Measurements from ENCODE around the gene LDHD. TPM values are rescaled to one million over a fixed set of nuclear protein-coding genes. Genes with fewer than 3 reads are reported as not detected.
A peak's percentile ranks its signal among the peaks of the same experiment; 100 is the strongest.

Gene LDHD
- total RNA-seq, 6 donors from 2014 or later, result 7.8 to 35.6 (median 16.8) TPM

DNA sequence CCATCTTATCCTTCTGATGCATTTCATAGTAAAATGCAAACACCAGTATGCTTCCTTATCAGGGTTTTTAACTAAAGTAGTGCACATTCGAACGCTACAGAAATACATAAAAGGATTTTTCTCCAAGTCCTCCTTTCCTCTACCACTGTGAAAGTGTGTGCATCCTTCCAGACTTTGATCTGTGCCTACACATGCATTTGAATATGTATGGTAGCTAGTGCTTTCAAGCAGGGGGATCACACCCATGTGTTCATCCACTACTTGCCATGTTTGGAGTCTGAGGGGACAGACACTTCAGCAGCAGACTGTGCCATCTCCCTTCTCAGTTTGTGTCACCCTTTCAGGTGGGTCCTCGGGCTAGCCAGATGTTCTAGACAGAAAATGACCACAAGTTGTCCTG, 14.9 kb downstream of the LDHD start:
- H3K4me1 ChIP-seq, result peaks cover 54 to 64% (median 61%) of the 10 kb centered on the region in 4 donors
- H3K27ac ChIP-seq, result no peak overlapping the region
- DNase-seq, result no peak
- no peaks in the 10 kb centered on the region for H3K9me3 ChIP-seq
- no peaks in the 10 kb centered on the region for H3K27me3 ChIP-seq
- TF ChIP-seq, protein P1, sequence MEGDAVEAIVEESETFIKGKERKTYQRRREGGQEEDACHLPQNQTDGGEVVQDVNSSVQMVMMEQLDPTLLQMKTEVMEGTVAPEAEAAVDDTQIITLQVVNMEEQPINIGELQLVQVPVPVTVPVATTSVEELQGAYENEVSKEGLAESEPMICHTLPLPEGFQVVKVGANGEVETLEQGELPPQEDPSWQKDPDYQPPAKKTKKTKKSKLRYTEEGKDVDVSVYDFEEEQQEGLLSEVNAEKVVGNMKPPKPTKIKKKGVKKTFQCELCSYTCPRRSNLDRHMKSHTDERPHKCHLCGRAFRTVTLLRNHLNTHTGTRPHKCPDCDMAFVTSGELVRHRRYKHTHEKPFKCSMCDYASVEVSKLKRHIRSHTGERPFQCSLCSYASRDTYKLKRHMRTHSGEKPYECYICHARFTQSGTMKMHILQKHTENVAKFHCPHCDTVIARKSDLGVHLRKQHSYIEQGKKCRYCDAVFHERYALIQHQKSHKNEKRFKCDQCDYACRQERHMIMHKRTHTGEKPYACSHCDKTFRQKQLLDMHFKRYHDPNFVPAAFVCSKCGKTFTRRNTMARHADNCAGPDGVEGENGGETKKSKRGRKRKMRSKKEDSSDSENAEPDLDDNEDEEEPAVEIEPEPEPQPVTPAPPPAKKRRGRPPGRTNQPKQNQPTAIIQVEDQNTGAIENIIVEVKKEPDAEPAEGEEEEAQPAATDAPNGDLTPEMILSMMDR (IDR thresholded peaks at IDR 0.05), result no peak
- TF ChIP-seq EP300 (IDR thresholded peaks at IDR 0.05) (no peak), POLR2A (IDR thresholded peaks at IDR 0.05) (no peak), POLR2AphosphoS5 (IDR thresholded peaks at IDR 0.05) (no peak)
- ATAC-seq (ENCODE audit: low FRiP score in 2 of 2), result no peak
- H3K36me3 ChIP-seq, result no peaks in the 10 kb centered on the region
- 87 to 97% methylated on average over 3 of the region's 3 CpGs for WGBS, 2 donors
- no peak overlapping the region for H3K4me3 ChIP-seq

DNA sequence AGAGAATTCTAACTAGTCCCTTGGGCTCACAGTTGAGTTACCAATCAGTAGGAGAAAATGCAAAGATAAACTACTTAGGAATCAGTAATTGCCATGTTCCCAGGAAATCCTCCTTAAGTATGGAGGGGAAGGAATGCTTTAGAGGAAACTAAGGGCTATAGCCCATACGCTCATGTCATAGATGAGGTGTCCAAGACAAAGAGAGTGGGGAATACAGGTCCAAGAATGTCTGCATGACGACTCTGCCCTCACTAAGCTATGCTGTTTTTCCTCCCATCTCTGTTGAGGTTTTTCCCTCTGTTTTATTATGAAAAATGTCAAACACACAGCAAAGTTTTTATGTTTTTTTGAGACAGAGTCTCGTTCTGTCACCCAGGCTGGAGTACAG, 16.0 kb downstream of the LDHD start:
- Histone ChIP-seq H3K27me3 (no peaks in the 10 kb centered on the region), H3K9me3 (no peaks in the 10 kb centered on the region), H3K4me1 (peaks cover 44 to 58% (median 56%) of the 10 kb centered on the region in 4 donors), H3K36me3 (no peaks in the 10 kb centered on the region), H3K4me3 (no peak overlapping the region), H3K27ac (peak overlapping the region in 3 of 4 donors; percentile 64 to 84 (median 77))
- no peak for DNase-seq
- no peak for TF ChIP-seq EP300 (IDR thresholded peaks at IDR 0.05)
- ATAC-seq (ENCODE audit: low FRiP score in 2 of 2), result no peak
- WGBS, 2 donors, result 83 to 92% methylated on average over 3 of the region's 3 CpGs

DNA sequence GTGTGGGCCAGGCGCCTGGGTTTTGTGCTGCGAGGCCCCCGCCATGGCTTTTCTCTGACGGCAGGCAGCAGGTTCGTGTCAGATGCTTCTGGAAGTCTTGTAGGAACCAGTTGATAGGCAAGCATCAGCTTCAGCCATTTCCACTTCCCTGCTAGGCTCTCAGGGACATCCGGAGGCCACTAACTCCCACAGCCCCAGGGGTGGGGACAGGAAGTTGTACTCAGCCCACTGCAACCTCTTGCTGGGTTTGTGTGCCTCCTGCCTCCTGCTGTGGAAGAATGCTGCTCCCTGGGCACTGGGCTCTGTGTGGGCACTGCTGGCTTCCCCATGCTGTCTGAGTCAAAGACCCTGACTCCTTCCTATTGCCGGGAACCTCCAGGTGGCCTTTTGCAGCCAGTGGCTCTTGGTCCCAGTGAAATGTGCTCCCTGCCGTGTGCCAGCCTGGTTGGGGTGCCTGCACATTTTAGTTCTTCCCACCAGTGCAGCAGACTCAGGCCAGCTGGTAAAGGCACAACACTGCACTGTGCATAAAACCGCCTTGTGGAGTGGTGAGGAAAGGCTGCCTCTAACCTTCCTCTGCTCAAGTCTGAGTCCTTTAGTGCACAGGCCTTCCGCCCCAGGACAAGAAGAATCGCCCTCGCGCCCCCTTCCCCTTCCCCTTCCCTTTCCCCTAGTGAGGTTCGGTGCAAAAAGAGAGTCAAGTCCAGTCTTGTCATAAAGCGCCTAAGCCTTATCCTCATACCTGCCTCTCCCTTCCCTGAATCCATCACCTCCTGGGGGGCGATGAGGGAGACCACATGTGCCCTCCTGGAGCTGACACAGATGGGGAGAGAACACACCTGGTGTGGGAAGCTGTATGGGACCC, 16.6 kb downstream of the LDHD start:
- Histone ChIP-seq H3K27me3 (no peaks in the 10 kb centered on the region), H3K9me3 (no peaks in the 10 kb centered on the region), H3K4me3 (no peak overlapping the region), H3K36me3 (peaks cover 0 to 3% (median 0%) of the 10 kb centered on the region in 4 donors), H3K27ac (peak overlapping the region; percentile 46 to 84 (median 70)), H3K4me1 (peaks cover 37 to 54% (median 50%) of the 10 kb centered on the region in 4 donors)
- peak in 1 of 2 donors; percentile 56 for ATAC-seq (ENCODE audit: low FRiP score in 2 of 2)
- DNase-seq, result peak in 1 of 2 donors; percentile 57
- TF ChIP-seq, protein P1 (IDR thresholded peaks at IDR 0.05), result peak in 3 of 6 experiments; percentile 8 to 16 (median 10)
- TF ChIP-seq EP300 (IDR thresholded peaks at IDR 0.05) (no peak), POLR2AphosphoS5 (IDR thresholded peaks at IDR 0.05) (peak in 1 of 2 donors; percentile 47)
- WGBS, 2 donors, result 51 to 57% methylated on average over 11 to 16 of the region's 16 CpGs

DNA sequence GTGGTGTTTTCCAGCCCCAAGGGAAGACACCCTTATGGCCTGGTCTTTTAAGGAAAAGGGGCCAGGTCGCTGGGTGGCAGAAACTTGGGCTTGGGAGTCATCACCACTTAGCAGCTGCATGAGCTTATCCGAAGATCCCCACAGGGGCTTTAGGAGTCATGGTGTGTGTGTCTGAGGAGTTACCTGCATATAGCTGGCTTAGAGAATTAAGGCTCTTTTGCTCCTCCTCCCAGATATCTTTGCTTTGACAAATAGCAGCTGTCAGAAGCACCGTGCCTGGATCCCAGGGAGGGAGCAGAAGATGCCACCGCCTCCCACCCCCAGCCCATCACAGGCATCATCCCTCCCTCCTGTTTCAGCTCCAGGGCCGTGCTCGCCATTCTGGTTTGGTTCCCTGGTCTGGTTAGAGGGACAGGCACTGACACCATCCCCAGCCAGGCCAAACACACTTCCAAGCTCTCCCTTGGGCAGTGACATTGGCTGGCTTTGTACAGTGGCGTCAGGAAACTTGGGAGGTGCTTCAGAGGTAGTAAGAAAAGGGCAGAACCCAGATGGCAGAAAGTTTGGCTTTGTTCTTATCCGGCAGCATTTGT, 17.4 kb downstream of the LDHD start:
- TF ChIP-seq POLR2A (IDR thresholded peaks at IDR 0.05) (no peak), EP300 (IDR thresholded peaks at IDR 0.05) (no peak), POLR2AphosphoS5 (IDR thresholded peaks at IDR 0.05) (no peak)
- TF ChIP-seq, protein P1 (IDR thresholded peaks at IDR 0.05), result no peak
- H3K27ac ChIP-seq, result peak overlapping the region; percentile 46 to 84 (median 70)
- no peak for ATAC-seq (ENCODE audit: low FRiP score in 2 of 2)
- no peak for DNase-seq
- WGBS, 2 donors, result 57 to 82% methylated on average over 3 to 8 of the region's 8 CpGs
- H3K4me3 ChIP-seq, result no peak overlapping the region
- no peaks in the 10 kb centered on the region for H3K27me3 ChIP-seq
- H3K4me1 ChIP-seq, result peaks cover 30 to 47% (median 42%) of the 10 kb centered on the region in 4 donors
- no peaks in the 10 kb centered on the region for H3K9me3 ChIP-seq
- H3K36me3 ChIP-seq, result peaks cover 0 to 6% (median 0%) of the 10 kb centered on the region in 4 donors

Measured in upper lobe of left lung (tissue), 6 donors.